ENCODE results near the gene VPS18.

VPS18 gene

GRCh38 chr15:40936234-40936708 lies 42.0 kb downstream of the VPS18 start:
- Histone ChIP-seq H3K9me2 (replicated peaks; ENCODE audit: control insufficient read depth, low read length) (no peaks in the 10 kb centered on the region), H3K27me3 (ENCODE audit: control insufficient read depth, low read length) (peaks cover 6% of the 10 kb centered on the region; the same call in 1 of the 2 replicates), H3K27ac (ENCODE audit: low read depth, low read length) (no peak overlapping the region)

DNA sequence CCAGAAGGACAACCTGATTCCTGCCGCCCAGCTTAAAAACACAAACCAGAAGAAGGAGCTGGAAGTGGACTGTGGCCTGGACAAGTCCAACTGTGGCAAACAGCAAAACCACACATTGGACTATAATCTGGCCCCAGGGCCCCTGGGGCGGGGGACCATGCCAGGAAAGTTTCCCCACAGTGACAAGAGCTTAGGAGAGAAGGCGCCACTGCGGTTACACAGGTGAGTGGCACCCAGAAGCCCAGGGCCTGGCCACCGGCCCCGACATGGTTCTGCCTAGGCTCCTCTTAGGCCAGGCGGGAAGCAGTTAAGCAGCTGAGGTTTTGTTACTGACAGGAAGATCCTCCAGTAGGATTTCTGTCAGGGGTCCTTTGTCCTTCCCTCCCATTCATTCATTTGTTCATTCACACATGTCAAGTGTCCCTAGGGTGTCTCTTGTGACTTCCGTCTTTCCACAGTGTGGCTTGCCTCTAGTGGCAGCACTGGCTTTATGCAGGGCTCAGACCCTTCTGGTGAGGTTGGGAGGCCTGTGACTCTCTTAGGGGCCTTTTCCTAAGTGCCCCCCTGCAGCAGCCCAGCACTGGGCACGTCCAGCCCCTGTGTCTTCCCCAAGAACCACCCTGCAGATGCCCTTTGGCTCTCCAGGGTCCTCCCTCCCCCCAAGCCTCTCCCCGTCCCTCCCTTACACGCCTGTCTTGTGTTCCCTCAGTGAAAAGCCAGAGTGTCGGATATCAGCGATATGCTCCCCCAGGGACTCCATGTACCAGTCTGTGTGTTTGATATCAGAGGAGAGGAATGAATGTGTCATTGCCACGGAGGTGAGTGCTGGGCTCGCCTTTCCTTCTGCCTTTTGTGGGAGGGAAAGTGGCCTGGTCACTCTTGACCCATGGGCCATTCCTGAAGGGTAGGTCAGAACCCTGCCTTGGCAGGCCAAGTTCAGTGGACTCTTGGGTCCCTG lies 42.7 kb downstream of the VPS18 start:
- H3K27me3 ChIP-seq (ENCODE audit: control insufficient read depth, low read length) = peaks cover under 1% of the 10 kb centered on the region; the same call in 1 of the 2 replicates
- H3K4me3 ChIP-seq (ENCODE audit: low read length) = no peak overlapping the region
- peaks cover 11% of the 10 kb centered on the region for H3F3A ChIP-seq (ENCODE audit: control insufficient read depth, insufficient read depth)
- no peak overlapping the region for H3K27ac ChIP-seq (ENCODE audit: low read depth, low read length)
- H3K36me3 ChIP-seq (ENCODE audit: control insufficient read depth, low read length) = no peaks in the 10 kb centered on the region
- H3K9me3 ChIP-seq (ENCODE audit: control insufficient read depth, insufficient read depth, low read length) = no peaks in the 10 kb centered on the region
- H3K4me1 ChIP-seq (ENCODE audit: control insufficient read depth, low read length) = peaks cover 32% of the 10 kb centered on the region
- TF ChIP-seq, protein P1, sequence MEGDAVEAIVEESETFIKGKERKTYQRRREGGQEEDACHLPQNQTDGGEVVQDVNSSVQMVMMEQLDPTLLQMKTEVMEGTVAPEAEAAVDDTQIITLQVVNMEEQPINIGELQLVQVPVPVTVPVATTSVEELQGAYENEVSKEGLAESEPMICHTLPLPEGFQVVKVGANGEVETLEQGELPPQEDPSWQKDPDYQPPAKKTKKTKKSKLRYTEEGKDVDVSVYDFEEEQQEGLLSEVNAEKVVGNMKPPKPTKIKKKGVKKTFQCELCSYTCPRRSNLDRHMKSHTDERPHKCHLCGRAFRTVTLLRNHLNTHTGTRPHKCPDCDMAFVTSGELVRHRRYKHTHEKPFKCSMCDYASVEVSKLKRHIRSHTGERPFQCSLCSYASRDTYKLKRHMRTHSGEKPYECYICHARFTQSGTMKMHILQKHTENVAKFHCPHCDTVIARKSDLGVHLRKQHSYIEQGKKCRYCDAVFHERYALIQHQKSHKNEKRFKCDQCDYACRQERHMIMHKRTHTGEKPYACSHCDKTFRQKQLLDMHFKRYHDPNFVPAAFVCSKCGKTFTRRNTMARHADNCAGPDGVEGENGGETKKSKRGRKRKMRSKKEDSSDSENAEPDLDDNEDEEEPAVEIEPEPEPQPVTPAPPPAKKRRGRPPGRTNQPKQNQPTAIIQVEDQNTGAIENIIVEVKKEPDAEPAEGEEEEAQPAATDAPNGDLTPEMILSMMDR (IDR thresholded peaks at IDR 0.05; ENCODE audit: low read depth, low read length, poor library complexity, severe bottlenecking) = peak; percentile 46
- no peak for TF ChIP-seq EZH2phosphoT487 (IDR thresholded peaks at IDR 0.05; ENCODE audit: borderline replicate concordance, low read length)
- no peaks in the 10 kb centered on the region for H4K20me1 ChIP-seq (ENCODE audit: control insufficient read depth, insufficient read depth, low read depth, low read length)
- 0 out of 2 replicates have a peak overlapping the region, but pooled peaks have one; percentile 0 for H3K4me2 ChIP-seq (ENCODE audit: low read length)
- no peaks in the 10 kb centered on the region for H3K9me2 ChIP-seq (replicated peaks; ENCODE audit: control insufficient read depth, low read length)
- H3K79me2 ChIP-seq (ENCODE audit: control insufficient read depth, low read length) = no peaks in the 10 kb centered on the region

More at GRCh38 chr15:40936234-40936708, 42.0 kb downstream of the VPS18 start:
- Histone ChIP-seq H3K4me1 (ENCODE audit: control insufficient read depth, low read length) (peaks cover 33% of the 10 kb centered on the region), H3K36me3 (ENCODE audit: control insufficient read depth, low read length) (no peaks in the 10 kb centered on the region), H4K20me1 (ENCODE audit: control insufficient read depth, insufficient read depth, low read depth, low read length) (no peaks in the 10 kb centered on the region), H3K79me2 (ENCODE audit: control insufficient read depth, low read length) (no peaks in the 10 kb centered on the region), H3K4me2 (ENCODE audit: low read length) (no peak overlapping the region), H3K9me3 (ENCODE audit: control insufficient read depth, insufficient read depth, low read length) (no peaks in the 10 kb centered on the region), H3F3A (ENCODE audit: control insufficient read depth, insufficient read depth) (peaks cover 11% of the 10 kb centered on the region), H3K4me3 (ENCODE audit: low read length) (no peak overlapping the region)
- TF ChIP-seq, protein P1 (IDR thresholded peaks at IDR 0.05; ENCODE audit: low read depth, low read length, poor library complexity, severe bottlenecking) = no peak

DNA sequence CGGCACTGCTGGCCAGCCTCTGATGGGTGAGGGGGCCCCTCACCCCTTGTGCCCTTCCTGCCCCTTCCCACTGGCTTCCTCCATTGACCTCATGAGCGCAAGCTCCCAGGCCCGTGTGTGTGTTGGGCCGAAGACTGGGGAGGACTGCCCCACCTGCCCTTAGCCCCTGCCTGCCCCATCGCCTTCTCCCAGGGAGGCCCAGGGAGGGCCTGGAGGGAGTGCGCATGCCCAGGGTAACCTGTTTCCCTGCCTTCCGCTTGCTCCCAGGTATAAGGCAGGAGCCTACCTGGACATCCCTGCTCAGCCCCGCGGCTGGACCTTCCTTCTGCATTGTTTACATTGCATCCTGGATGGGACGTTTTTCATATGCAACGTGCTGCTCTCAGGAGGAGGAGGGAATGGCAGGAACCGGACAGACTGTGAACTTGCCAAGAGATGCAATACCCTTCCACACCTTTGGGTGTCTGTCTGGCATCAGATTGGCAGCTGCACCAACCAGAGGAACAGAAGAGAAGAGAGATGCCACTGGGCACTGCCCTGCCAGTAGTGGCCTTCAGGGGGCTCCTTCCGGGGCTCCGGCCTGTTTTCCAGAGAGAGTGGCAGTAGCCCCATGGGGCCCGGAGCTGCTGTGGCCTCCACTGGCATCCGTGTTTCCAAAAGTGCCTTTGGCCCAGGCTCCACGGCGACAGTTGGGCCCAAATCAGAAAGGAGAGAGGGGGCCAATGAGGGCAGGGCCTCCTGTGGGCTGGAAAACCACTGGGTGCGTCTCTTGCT lies 43.7 kb downstream of the VPS18 start:
- Histone ChIP-seq H3F3A (ENCODE audit: control insufficient read depth, insufficient read depth) (peaks cover 11% of the 10 kb centered on the region), H3K4me3 (ENCODE audit: low read length) (no peak overlapping the region), H3K4me1 (ENCODE audit: control insufficient read depth, low read length) (peaks cover 38% of the 10 kb centered on the region), H3K4me2 (ENCODE audit: low read length) (no peak overlapping the region), H4K20me1 (ENCODE audit: control insufficient read depth, insufficient read depth, low read depth, low read length) (no peaks in the 10 kb centered on the region), H3K79me2 (ENCODE audit: control insufficient read depth, low read length) (no peaks in the 10 kb centered on the region), H3K9me3 (ENCODE audit: control insufficient read depth, insufficient read depth, low read length) (no peaks in the 10 kb centered on the region), H3K27ac (ENCODE audit: low read depth, low read length) (no peak overlapping the region), H3K9me2 (replicated peaks; ENCODE audit: control insufficient read depth, low read length) (no peaks in the 10 kb centered on the region), H3K36me3 (ENCODE audit: control insufficient read depth, low read length) (no peaks in the 10 kb centered on the region), H3K27me3 (ENCODE audit: control insufficient read depth, low read length) (no peaks in the 10 kb centered on the region)
- TF ChIP-seq, protein P1 (IDR thresholded peaks at IDR 0.05; ENCODE audit: low read depth, low read length, poor library complexity, severe bottlenecking) = no peak
- TF ChIP-seq EZH2phosphoT487 (IDR thresholded peaks at IDR 0.05; ENCODE audit: borderline replicate concordance, low read length) = no peak

Data from DOHH2 (cell line).